Body of pancreas (tissue), 4 donors: ENCODE results near the gene ARF5. TPM values are rescaled to one million over a fixed set of nuclear protein-coding genes. Genes with fewer than 3 reads are reported as not detected.
"Not testable (repeated sequence)": the region's sequence is repeated elsewhere in the genome, so short reads cannot be mapped to it uniquely, and the experiment has no call there.

ENCODE experiments used
- ATAC-seq: fragments of 150-250 bp; one replicate; pipeline ENCODE4 v1.9.1; 2016
- DNase-seq, 4 donors: peaks; one replicate each; pipeline ENCODE4 v3.0.0-alpha.2; 2019
- H3K27ac ChIP-seq, 4 donors: fragments of 200-600 bp; sonication (generic); 1 replicate in 3 of 4; 2 replicates in 1 of 4; pipeline versions ENCODE4 v1.5.1 to v1.6.1; 2016 to 2019; ENCODE audit warnings: mild to moderate bottlenecking in 1 of 4, mixed read lengths in 1 of 4, moderate library complexity in 1 of 4
- H3K27me3 ChIP-seq, 2 donors: fragments of 200-600 bp; sonication (generic); one replicate each; pipeline ENCODE4 v1.6.0; 2016; ENCODE audit warnings: mild to moderate bottlenecking in 1 of 2
- H3K36me3 ChIP-seq, 2 donors: fragments of 200-600 bp; sonication (generic); replicated peaks in 1 of 2; 2 replicates each; pipeline ENCODE4 v1.5.1; 2016; ENCODE audit warnings: low read depth in 2 of 2; ENCODE audit not compliant: insufficient read depth in 1 of 2
- H3K4me1 ChIP-seq: fragments of 200-600 bp; sonication (generic); one replicate; pipeline ENCODE4 v1.6.0; 2016
- H3K4me3 ChIP-seq, 2 donors: fragments of 200-600 bp; sonication (generic); 1 replicate in 1 of 2; 2 replicates in 1 of 2; pipeline ENCODE4 v1.5.1; 2016 to 2019
- H3K9me3 ChIP-seq, 3 donors: fragments of 200-600 bp; sonication (generic); 1 replicate in 2 of 3; 2 replicates in 1 of 3; pipeline ENCODE4 v1.5.1; 2016
- POLR2A ChIP-seq, 3 donors: fragments of 450-650 bp; IDR thresholded peaks; one replicate each; pipeline ENCODE4 v1.6.1; 2016; ENCODE audit warnings: antibody characterized with exemption in 3 of 3, mild to moderate bottlenecking in 2 of 3
- WGBS, 2 donors: methylation state at CpG; one replicate each; pipeline ENCODE4 v1.1.5; 2017; 5-methylcytosine and 5-hydroxymethylcytosine counted together
- intact Hi-C: fragments of 100-400 bp; cut with DNase I; formaldehyde crosslinking; loops from one replicate; pipeline ENCODE4 v1.15.1; 2023
- total RNA-seq, 2 donors: library from RNA; depleted of rRNA; stranded (reverse); fragments of >200 nt; gene quantifications; one replicate each; pipeline ENCODE4 v1.1.0, GENCODE V29; 2016
- TF ChIP-seq, protein P1 (sequence below), 7 experiments: fragments of 450-650 bp in 4 of 7; fragments of 200-600 bp in 3 of 7; sonication (generic) in 3 of 7; IDR thresholded peaks; one replicate each; pipeline ENCODE4 v1.5.1; 2016 to 2019; ENCODE audit warnings: antibody characterized with exemption in 7 of 7

The ARF5 gene
- total RNA-seq, result 100 to 1,000 TPM; 107 to 132 TPM

DNA sequence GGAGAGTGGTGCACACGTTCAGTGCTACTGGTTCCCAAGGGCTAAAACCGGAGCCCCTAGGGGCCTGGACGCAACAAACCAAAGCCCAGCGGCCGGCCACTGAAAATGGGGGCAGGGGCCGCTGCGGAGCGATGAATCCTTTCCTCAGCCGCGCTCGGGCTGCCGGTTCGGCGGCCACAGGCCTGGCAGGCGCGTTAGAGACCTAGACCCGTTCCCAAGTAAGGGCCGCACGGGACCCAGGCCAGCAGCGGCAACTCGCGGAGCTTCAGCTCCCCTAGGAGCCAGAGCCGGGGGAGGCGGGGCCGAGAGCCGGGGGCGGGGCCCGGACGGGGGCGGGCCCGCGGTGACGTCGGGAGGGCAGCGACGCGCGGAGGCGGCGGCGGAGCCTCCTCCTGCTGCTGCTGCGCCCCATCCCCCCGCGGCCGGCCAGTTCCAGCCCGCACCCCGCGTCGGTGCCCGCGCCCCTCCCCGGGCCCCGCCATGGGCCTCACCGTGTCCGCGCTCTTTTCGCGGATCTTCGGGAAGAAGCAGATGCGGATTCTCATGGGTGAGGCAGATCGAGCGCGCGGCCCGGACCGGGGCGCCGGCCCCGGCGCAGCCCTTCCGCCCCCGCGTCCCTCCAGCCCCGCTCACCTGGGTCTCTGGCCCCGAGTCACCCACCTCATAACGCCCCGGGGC, at the start of gene ARF5:
Gene ARF5, plus strand, starts transcription at position 393 of the 678 bp plus-strand sequence. Its CDS starts 88 bp downstream, at position 481.
- peak within 1 kb of the TSS; percentile 58 to 94 for H3K4me3 ChIP-seq
- peaks cover 5 to 6% of the 10 kb centered on the region in 2 donors for H3K36me3 ChIP-seq
- no peaks in the 10 kb centered on the region for H3K27me3 ChIP-seq
- H3K9me3 ChIP-seq, result no peaks in the 10 kb centered on the region
- intact Hi-C loops, result no loop called here
- peaks cover 66% of the 10 kb centered on the region for H3K4me1 ChIP-seq
- H3K27ac ChIP-seq, result peak within 1 kb of the TSS; percentile 93 to 98 (median 96)
- ATAC-seq, result peak; percentile 89
- TF ChIP-seq, protein P1, sequence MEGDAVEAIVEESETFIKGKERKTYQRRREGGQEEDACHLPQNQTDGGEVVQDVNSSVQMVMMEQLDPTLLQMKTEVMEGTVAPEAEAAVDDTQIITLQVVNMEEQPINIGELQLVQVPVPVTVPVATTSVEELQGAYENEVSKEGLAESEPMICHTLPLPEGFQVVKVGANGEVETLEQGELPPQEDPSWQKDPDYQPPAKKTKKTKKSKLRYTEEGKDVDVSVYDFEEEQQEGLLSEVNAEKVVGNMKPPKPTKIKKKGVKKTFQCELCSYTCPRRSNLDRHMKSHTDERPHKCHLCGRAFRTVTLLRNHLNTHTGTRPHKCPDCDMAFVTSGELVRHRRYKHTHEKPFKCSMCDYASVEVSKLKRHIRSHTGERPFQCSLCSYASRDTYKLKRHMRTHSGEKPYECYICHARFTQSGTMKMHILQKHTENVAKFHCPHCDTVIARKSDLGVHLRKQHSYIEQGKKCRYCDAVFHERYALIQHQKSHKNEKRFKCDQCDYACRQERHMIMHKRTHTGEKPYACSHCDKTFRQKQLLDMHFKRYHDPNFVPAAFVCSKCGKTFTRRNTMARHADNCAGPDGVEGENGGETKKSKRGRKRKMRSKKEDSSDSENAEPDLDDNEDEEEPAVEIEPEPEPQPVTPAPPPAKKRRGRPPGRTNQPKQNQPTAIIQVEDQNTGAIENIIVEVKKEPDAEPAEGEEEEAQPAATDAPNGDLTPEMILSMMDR (IDR thresholded peaks at IDR 0.05), result no peak
- peak; percentile 47 to 75 (median 68) for TF ChIP-seq POLR2A (IDR thresholded peaks at IDR 0.05)
- DNase-seq, result peak; percentile 90 to 94 (median 92)
- WGBS, 2 donors, result 0% methylated on average over 11 to 59 of the region's 77 CpGs

DNA sequence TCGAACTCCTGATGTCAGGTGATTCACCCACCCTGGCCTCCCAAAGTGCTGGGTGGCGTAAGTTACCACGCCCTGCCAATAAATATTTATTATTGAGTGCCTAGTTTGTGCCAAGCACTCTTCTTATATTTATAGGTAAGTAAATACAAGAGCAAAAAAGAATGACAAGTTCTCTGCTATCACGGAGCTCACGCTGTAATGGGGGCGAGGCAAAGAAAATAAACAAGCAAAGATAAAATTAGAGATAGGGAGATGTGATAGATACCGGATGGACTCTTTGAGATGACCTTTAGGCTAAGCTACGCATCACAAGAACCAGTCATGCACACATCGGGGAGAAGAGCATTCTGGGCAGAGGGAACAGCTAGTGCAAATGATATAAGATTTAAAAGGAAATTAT, 49.1 kb upstream of the ARF5 start:
- Histone ChIP-seq H3K36me3 (no peaks in the 10 kb centered on the region), H3K27me3 (no peaks in the 10 kb centered on the region), H3K4me3 (no peak overlapping the region), H3K9me3 (no peaks in the 10 kb centered on the region), H3K4me1 (no peaks in the 10 kb centered on the region), H3K27ac (no peak overlapping the region)
- no peak for TF ChIP-seq POLR2A (IDR thresholded peaks at IDR 0.05)
- TF ChIP-seq, protein P1 (IDR thresholded peaks at IDR 0.05), result no peak
- ATAC-seq (no peak), DNase-seq (no peak)
- intact Hi-C loops, result no loop called here
- WGBS, 2 donors, result 87 to 90% methylated on average over 9 of the region's 9 CpGs

DNA sequence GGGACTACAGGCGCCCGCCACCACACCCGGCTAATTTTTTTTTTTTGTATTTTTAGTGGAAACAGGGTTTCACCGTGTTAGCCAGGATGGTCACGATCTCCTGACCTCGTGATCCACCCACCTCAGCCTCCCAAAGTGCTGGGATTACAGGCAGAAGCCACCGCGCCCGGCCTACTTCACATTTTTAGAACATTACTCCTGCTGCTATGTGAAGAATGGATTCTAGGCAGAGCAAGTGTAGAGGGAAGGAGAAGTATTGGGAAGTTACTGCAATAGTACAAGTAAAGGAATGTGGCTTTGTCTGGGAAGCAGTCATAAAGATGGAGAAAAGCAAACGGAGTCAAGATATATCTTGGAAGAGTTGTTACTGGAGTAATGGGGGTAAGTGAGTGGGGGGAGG, 47.8 kb upstream of the ARF5 start:
- H3K36me3 ChIP-seq, ATAC-seq, H3K4me3 ChIP-seq, H3K4me1 ChIP-seq, H3K27me3 ChIP-seq, H3K9me3 ChIP-seq, H3K27ac ChIP-seq, intact Hi-C loops, DNase-seq: not testable (repeated sequence)
- 86 to 95% methylated on average over 8 to 10 of the region's 10 CpGs for WGBS, 2 donors

DNA sequence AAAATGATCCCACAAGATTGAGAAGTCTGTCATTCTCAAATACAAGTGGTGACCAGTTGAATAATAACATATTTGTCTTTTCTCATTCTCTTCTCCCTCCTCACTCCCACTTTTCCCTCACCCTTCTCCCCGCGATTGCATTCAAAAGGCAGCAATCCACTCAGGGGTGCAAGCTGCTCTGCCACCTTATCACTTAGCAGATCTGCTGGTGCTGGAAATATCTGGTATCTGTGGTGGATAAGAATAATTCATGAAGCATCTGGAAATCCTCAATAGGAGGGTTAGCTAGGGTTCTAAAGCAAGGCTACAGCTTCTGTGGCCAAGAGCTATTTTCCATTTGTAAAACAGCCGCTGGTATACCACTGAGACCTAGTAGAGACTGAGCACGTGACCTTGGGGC, 46.7 kb upstream of the ARF5 start:
- no peaks in the 10 kb centered on the region for H3K27me3 ChIP-seq
- no peaks in the 10 kb centered on the region for H3K4me1 ChIP-seq

DNA sequence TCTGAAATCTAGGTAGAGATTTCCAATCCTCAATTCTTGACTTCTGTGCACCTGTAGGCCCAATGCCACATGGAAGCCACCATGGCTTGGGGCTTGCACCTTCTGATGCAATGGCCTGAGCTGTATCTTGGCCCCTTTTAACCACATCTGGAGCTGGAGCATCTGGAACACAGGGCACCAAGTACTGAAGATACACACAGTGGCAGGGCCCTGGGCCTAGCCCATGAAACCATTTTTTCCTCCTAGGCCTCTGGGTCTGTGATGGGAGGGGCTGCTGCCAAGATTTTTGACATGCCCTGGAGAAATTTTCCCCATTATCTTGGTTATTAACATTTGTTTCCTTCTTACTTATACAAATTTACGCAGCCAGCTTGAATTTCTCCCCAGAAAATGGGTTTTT, 41.9 kb upstream of the ARF5 start:
- H3K4me3 ChIP-seq, result no peak overlapping the region
- H3K4me1 ChIP-seq, result no peaks in the 10 kb centered on the region
- ATAC-seq (no peak), DNase-seq (no peak)
- TF ChIP-seq, protein P1 (IDR thresholded peaks at IDR 0.05), result no peak
- no peak for TF ChIP-seq POLR2A (IDR thresholded peaks at IDR 0.05)
- no peaks in the 10 kb centered on the region for H3K9me3 ChIP-seq
- no peaks in the 10 kb centered on the region for H3K36me3 ChIP-seq
- H3K27ac ChIP-seq, result no peak overlapping the region
- no peaks in the 10 kb centered on the region for H3K27me3 ChIP-seq
- intact Hi-C loops, result no loop called here
- WGBS, 2 donors, result 93 to 94% methylated on average over 1 of the region's 1 CpG

More for the DNA sequence above, 46.7 kb upstream of the ARF5 start:
- 87 to 95% methylated on average over 4 of the region's 4 CpGs for WGBS, 2 donors
- H3K9me3 ChIP-seq, result no peaks in the 10 kb centered on the region
- no peak for DNase-seq
- H3K36me3 ChIP-seq, result no peaks in the 10 kb centered on the region
- intact Hi-C loops, result no loop called here
- no peak overlapping the region for H3K4me3 ChIP-seq
- no peak for ATAC-seq
- TF ChIP-seq, protein P1 (IDR thresholded peaks at IDR 0.05), result no peak
- TF ChIP-seq POLR2A (IDR thresholded peaks at IDR 0.05), result no peak
- no peak overlapping the region for H3K27ac ChIP-seq
